Body of pancreas (tissue), 4 donors: ENCODE data around the gene HOXD3.

Experiments
- POLR2A ChIP-seq, 3 donors: fragments of 450-650 bp; IDR thresholded peaks; one replicate each; pipeline ENCODE4 v1.6.1; 2016; ENCODE audit warnings: antibody characterized with exemption in 3 of 3, mild to moderate bottlenecking in 2 of 3
- TF ChIP-seq, protein P1 (sequence below), 7 experiments: fragments of 450-650 bp in 4 of 7; fragments of 200-600 bp in 3 of 7; sonication (generic) in 3 of 7; IDR thresholded peaks; one replicate each; pipeline ENCODE4 v1.5.1; 2016 to 2019; ENCODE audit warnings: antibody characterized with exemption in 7 of 7

DNA sequence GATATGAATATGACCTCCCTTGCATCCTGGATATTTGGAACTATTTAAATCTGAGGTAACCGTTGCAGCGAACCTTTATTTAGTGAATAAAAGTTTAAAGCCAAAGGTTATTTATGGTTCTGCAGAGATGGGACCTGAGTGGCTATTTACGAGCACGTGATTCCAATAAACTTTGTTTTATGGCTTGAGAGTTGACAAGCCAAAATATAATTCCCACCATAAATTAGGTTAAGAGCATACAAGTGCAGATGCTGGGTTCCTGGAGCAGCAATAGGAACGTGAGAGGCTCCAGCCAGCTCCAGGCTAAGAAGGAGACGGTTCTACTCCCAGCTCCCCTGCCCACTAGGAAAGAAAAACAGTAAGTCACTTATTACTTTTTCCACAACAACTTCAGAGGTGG is 11.0 kb upstream of the HOXD3 start:
- TF ChIP-seq, protein P1, sequence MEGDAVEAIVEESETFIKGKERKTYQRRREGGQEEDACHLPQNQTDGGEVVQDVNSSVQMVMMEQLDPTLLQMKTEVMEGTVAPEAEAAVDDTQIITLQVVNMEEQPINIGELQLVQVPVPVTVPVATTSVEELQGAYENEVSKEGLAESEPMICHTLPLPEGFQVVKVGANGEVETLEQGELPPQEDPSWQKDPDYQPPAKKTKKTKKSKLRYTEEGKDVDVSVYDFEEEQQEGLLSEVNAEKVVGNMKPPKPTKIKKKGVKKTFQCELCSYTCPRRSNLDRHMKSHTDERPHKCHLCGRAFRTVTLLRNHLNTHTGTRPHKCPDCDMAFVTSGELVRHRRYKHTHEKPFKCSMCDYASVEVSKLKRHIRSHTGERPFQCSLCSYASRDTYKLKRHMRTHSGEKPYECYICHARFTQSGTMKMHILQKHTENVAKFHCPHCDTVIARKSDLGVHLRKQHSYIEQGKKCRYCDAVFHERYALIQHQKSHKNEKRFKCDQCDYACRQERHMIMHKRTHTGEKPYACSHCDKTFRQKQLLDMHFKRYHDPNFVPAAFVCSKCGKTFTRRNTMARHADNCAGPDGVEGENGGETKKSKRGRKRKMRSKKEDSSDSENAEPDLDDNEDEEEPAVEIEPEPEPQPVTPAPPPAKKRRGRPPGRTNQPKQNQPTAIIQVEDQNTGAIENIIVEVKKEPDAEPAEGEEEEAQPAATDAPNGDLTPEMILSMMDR (IDR thresholded peaks at IDR 0.05), result no peak
- no peak for TF ChIP-seq POLR2A (IDR thresholded peaks at IDR 0.05)
